Heart right ventricle (tissue), 16 donors: ENCODE data around the gene CCDC106. TPM values are rescaled to one million over a fixed set of nuclear protein-coding genes. Genes with fewer than 3 reads are reported as not detected.

Experiments used
- ATAC-seq, 8 donors: fragments of 200-7000 bp; cut with Tn5 transposase; one replicate each; pipeline ENCODE4 v1.9.1; 2020; ENCODE audit warnings: mild to moderate bottlenecking in 8 of 8, moderate library complexity in 8 of 8, moderate number of reproducible peaks in 1 of 8
- DNase-seq, 2 donors: peaks; one replicate each; pipeline ENCODE4 v3.0.0-alpha.2; 2020
- H3K27ac ChIP-seq, 10 donors: fragments of 200-600 bp; sonication (generic) in 2 of 10; one replicate each; pipeline versions ENCODE4 v1.5.0 to v1.8.0; 2020 to 2022; ENCODE audit warnings: mild to moderate bottlenecking in 3 of 10
- H3K27me3 ChIP-seq, 7 donors: fragments of 200-600 bp; one replicate each; pipeline ENCODE4 v1.8.0; 2021 to 2022; ENCODE audit warnings: mild to moderate bottlenecking in 2 of 7
- H3K36me3 ChIP-seq, 9 donors: fragments of 200-600 bp; sonication (generic) in 1 of 9; one replicate each; pipeline versions ENCODE4 v1.5.0 to v1.8.0; 2020 to 2022; ENCODE audit warnings: mild to moderate bottlenecking in 2 of 9
- H3K4me1 ChIP-seq, 9 donors: fragments of 200-600 bp; sonication (generic) in 1 of 9; one replicate each; pipeline versions ENCODE4 v1.5.0 to v1.8.0; 2020 to 2022; ENCODE audit warnings: mild to moderate bottlenecking in 4 of 9
- H3K4me3 ChIP-seq, 10 donors: fragments of 200-600 bp; sonication (generic) in 2 of 10; one replicate each; pipeline versions ENCODE4 v1.5.0 to v1.8.0; 2020 to 2022; ENCODE audit warnings: mild to moderate bottlenecking in 7 of 10, moderate library complexity in 2 of 10
- H3K9me3 ChIP-seq, 11 donors: fragments of 200-600 bp in 10 of 11; sonication (generic) in 2 of 11; one replicate each; pipeline versions ENCODE4 v1.5.0 to v1.8.0; 2013 to 2022; ENCODE audit warnings: mild to moderate bottlenecking in 2 of 11, control low read depth in 1 of 11, moderate library complexity in 1 of 11
- WGBS, 2 donors: extraction: QIAGEN DNeasy Blood & Tissue Kit; methylation state at CpG; one replicate each; pipeline ENCODE4 v1.1.7; 2013; ENCODE audit warnings: inconsistent platforms in 1 of 2; 5-methylcytosine and 5-hydroxymethylcytosine counted together
- intact Hi-C, 10 donors: fragments of 100-400 bp; cut with DNase I; formaldehyde crosslinking; loops; one replicate each; pipeline versions ENCODE4 v1.11.1 to v1.14.2; 2022
- polyA plus RNA-seq, 2 donors: library from polyadenylated mRNA; stranded (reverse); fragments of 200-250 nt; gene quantifications; one replicate each; pipeline ENCODE4 v1.2.3, GENCODE V29; 2013
- total RNA-seq, 10 donors: library from RNA; stranded (reverse); fragmentation: NEBNext Ultra II Directional in 3 of 10; extraction: Animal tissue kit (Norgen Biotek cat#: 25700) in 3 of 10; gene quantifications; one replicate each; pipeline versions ENCODE4 v1.2.1 to v1.2.4, GENCODE V29; 2021 to 2023
- TF ChIP-seq, protein P1 (sequence below), 9 donors: fragments of 200-600 bp; sonication (generic) in 2 of 9; IDR thresholded peaks; one replicate each; pipeline versions ENCODE4 v1.5.0 to v1.8.0; 2021 to 2022; ENCODE audit warnings: antibody characterized with exemption in 9 of 9, mild to moderate bottlenecking in 5 of 9, moderate library complexity in 1 of 9
- donor health status: Arrhythmogenic right ventricular cardiomyopathy.
- donor health status: ischemic (EF 13 %, LVEDD 7.1; RV severe dilation, severe dysfunction).
- donor health status: healthy with polysubstance abuse.
- donor health status: DM: no; HTN: yes; CAD: no.
- donor health status: DM: no; HTN: no; CAD: no.
- donor health status: ischemic (EF 25% LVEDD 6.9; RV normal size, moderate dysfunction).
- donor health status: ischemic (EF 25% LVEDD 5.7; RV mildly dilated, moderate dysfunction).
- donor health status: healthy.
- donor health status: DM: yes; HTN: yes; CAD: no.
- donor health status: Ischemic cardiomyopathy.
- donor health status: ischemic (EF 35%, LVEDD 5.7; RV mildly dilated, moderate dysfunction).
- donor health status: nonischemic (EF 11% LVEDD 7.7; RV severe dilation, severe dysfunction).
- donor health status: DM: yes; HTN: yes; CAD: no.
- donor health status: PGD.
- donor health status: ischemic (EF 29% LVEDD 5.4; RV normal size, mild dysfunction).
- donor health status: nonischemic (EF 23%, LVEDD 6.1; RV moderate dilation, normal function).

The CCDC106 gene
- total and polyA plus RNA-seq, 12 donors = 12.1 to 29.6 (median 14.4) TPM

DNA sequence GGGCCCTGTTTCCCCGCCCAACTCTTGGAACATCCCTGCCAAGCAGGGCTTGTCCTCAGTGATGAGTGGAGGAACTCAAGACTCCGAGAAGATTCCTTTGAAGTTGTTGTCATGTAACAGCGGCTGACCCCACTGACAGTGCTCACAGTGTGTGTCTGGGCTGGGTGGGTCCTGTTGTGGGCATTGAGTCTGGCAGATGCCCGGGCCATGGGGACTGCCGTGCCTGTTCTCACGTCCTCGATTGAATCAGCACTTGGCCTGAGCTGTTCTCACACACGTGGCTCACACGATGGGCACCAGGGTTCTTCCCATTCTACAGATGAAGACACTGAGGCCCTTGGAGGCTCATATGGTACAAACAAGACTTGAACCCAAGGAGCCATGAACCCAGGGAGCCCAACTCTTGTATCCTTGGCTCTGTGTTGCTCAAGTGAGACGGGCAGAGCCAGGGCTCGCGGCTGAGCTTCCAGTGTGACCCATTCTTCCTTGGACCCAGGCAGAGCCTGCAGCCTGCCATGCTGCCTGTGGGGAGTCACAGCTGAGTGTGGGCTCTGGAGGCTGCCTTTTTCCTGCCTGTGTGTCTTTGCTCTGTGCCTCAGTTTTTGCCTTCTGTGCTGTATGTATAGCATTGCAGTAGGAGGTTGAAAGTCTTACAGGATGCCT is 18.5 kb downstream of the CCDC106 start:
- TF ChIP-seq, protein P1, sequence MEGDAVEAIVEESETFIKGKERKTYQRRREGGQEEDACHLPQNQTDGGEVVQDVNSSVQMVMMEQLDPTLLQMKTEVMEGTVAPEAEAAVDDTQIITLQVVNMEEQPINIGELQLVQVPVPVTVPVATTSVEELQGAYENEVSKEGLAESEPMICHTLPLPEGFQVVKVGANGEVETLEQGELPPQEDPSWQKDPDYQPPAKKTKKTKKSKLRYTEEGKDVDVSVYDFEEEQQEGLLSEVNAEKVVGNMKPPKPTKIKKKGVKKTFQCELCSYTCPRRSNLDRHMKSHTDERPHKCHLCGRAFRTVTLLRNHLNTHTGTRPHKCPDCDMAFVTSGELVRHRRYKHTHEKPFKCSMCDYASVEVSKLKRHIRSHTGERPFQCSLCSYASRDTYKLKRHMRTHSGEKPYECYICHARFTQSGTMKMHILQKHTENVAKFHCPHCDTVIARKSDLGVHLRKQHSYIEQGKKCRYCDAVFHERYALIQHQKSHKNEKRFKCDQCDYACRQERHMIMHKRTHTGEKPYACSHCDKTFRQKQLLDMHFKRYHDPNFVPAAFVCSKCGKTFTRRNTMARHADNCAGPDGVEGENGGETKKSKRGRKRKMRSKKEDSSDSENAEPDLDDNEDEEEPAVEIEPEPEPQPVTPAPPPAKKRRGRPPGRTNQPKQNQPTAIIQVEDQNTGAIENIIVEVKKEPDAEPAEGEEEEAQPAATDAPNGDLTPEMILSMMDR (IDR thresholded peaks at IDR 0.05) = no peak
- Histone ChIP-seq H3K4me1 (peaks cover 0 to 13% (median 2%) of the 10 kb centered on the region in 9 donors), H3K27ac (no peak overlapping the region), H3K9me3 (no peaks in the 10 kb centered on the region), H3K27me3 (no peaks in the 10 kb centered on the region), H3K36me3 (peaks cover 0 to 97% (median 67%) of the 10 kb centered on the region in 9 donors), H3K4me3 (no peak overlapping the region)
- ATAC-seq (no peak), DNase-seq (no peak)
- 85 to 90% methylated on average over 12 of the region's 12 CpGs for WGBS, 2 donors
- intact Hi-C loops = no loop called here

DNA sequence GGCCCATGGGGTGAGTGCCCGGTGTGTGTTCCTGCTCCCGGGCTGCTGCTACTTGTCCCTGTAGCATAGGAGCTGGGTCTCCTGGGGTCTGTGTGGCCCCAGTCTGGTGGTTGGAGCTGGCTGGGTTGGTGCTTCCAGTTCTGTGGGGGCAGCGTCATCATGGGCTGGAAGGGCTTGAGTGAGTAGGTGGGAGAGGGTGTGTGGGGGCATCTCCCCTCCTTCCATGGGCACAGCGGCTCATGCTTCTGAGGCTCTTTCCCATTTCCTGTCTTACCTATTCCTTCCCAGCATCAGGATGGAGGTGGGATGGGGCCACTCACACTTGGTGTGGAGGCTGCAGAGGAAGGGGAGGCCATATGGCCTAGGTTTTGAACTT is 19.0 kb downstream of the CCDC106 start:
- DNase-seq (no peak), ATAC-seq (no peak)
- Histone ChIP-seq H3K9me3 (no peaks in the 10 kb centered on the region), H3K4me3 (no peak overlapping the region), H3K27me3 (no peaks in the 10 kb centered on the region), H3K4me1 (peaks cover 0 to 15% (median 4%) of the 10 kb centered on the region in 9 donors), H3K27ac (no peak overlapping the region), H3K36me3 (peaks cover 0 to 97% (median 63%) of the 10 kb centered on the region in 9 donors)
- TF ChIP-seq, protein P1 (IDR thresholded peaks at IDR 0.05) = no peak
- WGBS, 2 donors = 78 to 91% methylated on average over 4 of the region's 4 CpGs
- intact Hi-C loops = no loop called here

DNA sequence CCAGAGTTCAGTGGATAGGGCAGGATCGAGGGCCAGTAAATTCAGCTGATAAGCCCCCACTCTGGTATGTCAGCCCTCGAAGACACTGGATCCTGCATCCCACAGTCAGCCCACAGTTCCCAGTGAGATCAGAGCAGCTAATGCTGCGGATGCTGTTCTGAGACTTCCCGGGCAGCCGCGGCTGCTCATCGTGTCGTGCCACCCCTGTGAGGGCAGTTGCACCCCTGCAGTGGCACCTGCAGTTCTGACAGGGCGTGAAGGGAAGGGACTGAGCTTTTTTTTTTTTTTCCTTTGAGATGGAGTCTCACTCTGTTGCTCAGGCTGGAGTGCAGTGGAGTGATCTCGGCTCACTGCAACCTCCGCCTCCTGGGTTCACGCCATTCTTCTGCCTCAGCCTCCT is 19.5 kb downstream of the CCDC106 start:
- TF ChIP-seq, protein P1 (IDR thresholded peaks at IDR 0.05) = no peak
- intact Hi-C loops = no loop called here
- H3K4me1 ChIP-seq = peaks cover 0 to 15% (median 4%) of the 10 kb centered on the region in 9 donors
- no peak for DNase-seq
- H3K27ac ChIP-seq = no peak overlapping the region
- H3K9me3 ChIP-seq = no peaks in the 10 kb centered on the region
- 76 to 77% methylated on average over 12 of the region's 12 CpGs for WGBS, 2 donors
- no peak for ATAC-seq
- H3K4me3 ChIP-seq = no peak overlapping the region
- H3K27me3 ChIP-seq = no peaks in the 10 kb centered on the region
- peaks cover 0 to 97% (median 60%) of the 10 kb centered on the region in 9 donors for H3K36me3 ChIP-seq

DNA sequence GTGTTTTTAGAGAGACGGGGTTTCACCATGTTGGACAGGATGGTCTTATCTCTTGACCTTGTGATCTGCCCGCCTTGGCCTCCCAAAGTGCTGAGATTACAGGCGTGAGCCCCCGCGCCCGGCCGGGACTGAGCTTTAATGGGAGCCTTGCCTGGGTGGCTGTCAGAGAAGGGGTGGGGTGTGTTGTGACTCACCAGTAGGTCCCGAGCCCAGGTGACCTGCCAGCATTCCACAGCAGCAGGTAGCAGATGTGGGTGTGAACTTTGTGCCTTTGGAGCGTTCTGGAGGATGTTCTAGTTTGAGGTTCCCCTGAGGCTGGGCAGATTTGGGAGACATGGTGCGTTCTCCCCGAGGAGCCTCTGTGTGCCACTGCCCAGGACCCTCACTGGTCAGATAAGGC is 19.9 kb downstream of the CCDC106 start:
- no peak overlapping the region for H3K4me3 ChIP-seq
- peaks cover 0 to 97% (median 56%) of the 10 kb centered on the region in 9 donors for H3K36me3 ChIP-seq
- H3K27me3 ChIP-seq = no peaks in the 10 kb centered on the region
- 55 to 62% methylated on average over 11 of the region's 11 CpGs for WGBS, 2 donors
- H3K27ac ChIP-seq = no peak overlapping the region
- no peaks in the 10 kb centered on the region for H3K9me3 ChIP-seq
- no peak for ATAC-seq
- no peak for DNase-seq
- H3K4me1 ChIP-seq = peaks cover 0 to 15% (median 4%) of the 10 kb centered on the region in 9 donors
- intact Hi-C loops = no loop called here
- TF ChIP-seq, protein P1 (IDR thresholded peaks at IDR 0.05) = no peak
